HepG2 (cell line): ENCODE data around the gene C5orf34. TPM values are rescaled to one million over a fixed set of nuclear protein-coding genes. Genes with fewer than 3 reads are reported as not detected.

ENCODE experiments used
- HIVEP1 ChIP-seq: sonication (generic); formaldehyde crosslinking; IDR thresholded peaks from 2 replicates; pipeline ENCODE4 v1.4.0; 2020; ENCODE audit warnings: mild to moderate bottlenecking, missing genetic modification reagents
- JARID2 ChIP-seq: sonication (generic); formaldehyde crosslinking; IDR thresholded peaks from 2 replicates; pipeline ENCODE4 v1.8.1; 2023; ENCODE audit warnings: missing genetic modification reagents, inconsistent platforms; ENCODE audit not compliant: insufficient replicate concordance
- NFYC ChIP-seq: IDR thresholded peaks from 2 replicates; pipeline ENCODE4 v1.6.1; 2016; ENCODE audit warnings: missing genetic modification reagents, missing compliant biosample characterization
- NR3C1 ChIP-seq: sonication (generic); formaldehyde crosslinking; IDR thresholded peaks from 2 replicates; pipeline ENCODE4 v1.4.0; 2020; ENCODE audit warnings: missing genetic modification reagents
- RFXAP ChIP-seq: sonication (generic); formaldehyde crosslinking; IDR thresholded peaks from 2 replicates; pipeline ENCODE4 v1.4.0; 2020; ENCODE audit warnings: missing genetic modification reagents, borderline replicate concordance
- SCMH1 ChIP-seq: sonication (generic); formaldehyde crosslinking; IDR thresholded peaks from 2 replicates; pipeline ENCODE4 v1.9.0; 2021; ENCODE audit warnings: missing genetic modification reagents, mild to moderate bottlenecking, borderline replicate concordance
- SMAD3 ChIP-seq: sonication (generic); formaldehyde crosslinking; IDR thresholded peaks from 2 replicates; pipeline ENCODE4 v1.4.0; 2020; ENCODE audit warnings: missing genetic modification reagents
- SMAD9 ChIP-seq: sonication (generic); formaldehyde crosslinking; IDR thresholded peaks from 2 replicates; pipeline ENCODE4 v1.5.1; 2020; ENCODE audit warnings: mild to moderate bottlenecking, missing genetic modification reagents
- SRSF1 ChIP-seq: fragments of 200-400 bp; formaldehyde crosslinking; optimal IDR thresholded peaks from 2 replicates; pipeline ENCODE3; 2017; ENCODE audit warnings: mild to moderate bottlenecking, low read depth, low read length, moderate library complexity
- SSRP1 ChIP-seq: IDR thresholded peaks from 2 replicates; pipeline ENCODE4 v1.6.1; 2016; ENCODE audit warnings: control low read depth
- ZNF234 ChIP-seq: sonication (generic); formaldehyde crosslinking; conservative IDR thresholded peaks from 2 replicates; pipeline ENCODE4 v1.5.1; 2020; ENCODE audit warnings: mild to moderate bottlenecking, missing genetic modification reagents
- ZNF333 ChIP-seq: sonication (generic); formaldehyde crosslinking; IDR thresholded peaks from 2 replicates; pipeline ENCODE4 v1.4.0; 2020; ENCODE audit warnings: mild to moderate bottlenecking, missing genetic modification reagents, borderline replicate concordance
- ZNF614 ChIP-seq: IDR thresholded peaks from 2 replicates; pipeline ENCODE4 v1.6.1; 2018; ENCODE audit warnings: missing biosample characterization, missing genetic modification reagents, inconsistent platforms, borderline replicate concordance
- ZNF670 ChIP-seq: sonication (generic); formaldehyde crosslinking; IDR thresholded peaks from 2 replicates; pipeline ENCODE4 v1.8.0; 2022; ENCODE audit warnings: mild to moderate bottlenecking, missing genetic modification reagents, borderline replicate concordance
- ZNF737 ChIP-seq: sonication (generic); formaldehyde crosslinking; IDR thresholded peaks from 2 replicates; pipeline ENCODE4 v1.5.0; 2020; ENCODE audit warnings: missing genetic modification reagents, mild to moderate bottlenecking, borderline replicate concordance
- polyA plus RNA-seq, 8 experiments: library from polyadenylated mRNA; depleted of rRNA in 3 of 8; stranded (reverse) in 7 of 8; unstranded in 1 of 8; fragments of >200 nt; fragmentation: Illumina TruSeq in 4 of 8; extraction: Trizol in 4 of 8; gene quantifications; 2 replicates each; pipeline versions ENCODE4 v1.2.1 to v1.2.3, GENCODE V29; 2011 to 2016; ENCODE audit warnings: low read depth in 4 of 8, missing spikeins in 1 of 8, mixed read lengths in 1 of 8; ENCODE audit not compliant: insufficient read depth in 1 of 8
- total RNA-seq, 5 experiments: library from RNA; depleted of rRNA; stranded (reverse); fragments of >200 nt; fragmentation: Illumina TruSeq; extraction: Trizol; gene quantifications; 2 replicates each; pipeline ENCODE4 v1.2.3, GENCODE V29; 2016; ENCODE audit warnings: low read depth in 1 of 5
- TF ChIP-seq, protein P1 (sequence below): sonication (generic); formaldehyde crosslinking; IDR thresholded peaks from 2 replicates; pipeline ENCODE4 v1.4.0; 2020; ENCODE audit warnings: mild to moderate bottlenecking, missing genetic modification reagents
- TF ChIP-seq, protein P2 (sequence below): IDR thresholded peaks from 2 replicates; pipeline ENCODE4 v1.6.1; 2016; ENCODE audit warnings: missing genetic modification reagents, missing compliant biosample characterization
- TF ChIP-seq, protein P3 (sequence below): sonication (generic); formaldehyde crosslinking; IDR thresholded peaks from 2 replicates; pipeline ENCODE4 v1.4.0; 2020; ENCODE audit warnings: missing genetic modification reagents

C5orf34 gene
- total and polyA plus RNA-seq, 2 of the 13 experiments (the other 11 are each of a cell fraction or from before 2014, with no cell fraction given) = 3.2 to 6.4 TPM

DNA sequence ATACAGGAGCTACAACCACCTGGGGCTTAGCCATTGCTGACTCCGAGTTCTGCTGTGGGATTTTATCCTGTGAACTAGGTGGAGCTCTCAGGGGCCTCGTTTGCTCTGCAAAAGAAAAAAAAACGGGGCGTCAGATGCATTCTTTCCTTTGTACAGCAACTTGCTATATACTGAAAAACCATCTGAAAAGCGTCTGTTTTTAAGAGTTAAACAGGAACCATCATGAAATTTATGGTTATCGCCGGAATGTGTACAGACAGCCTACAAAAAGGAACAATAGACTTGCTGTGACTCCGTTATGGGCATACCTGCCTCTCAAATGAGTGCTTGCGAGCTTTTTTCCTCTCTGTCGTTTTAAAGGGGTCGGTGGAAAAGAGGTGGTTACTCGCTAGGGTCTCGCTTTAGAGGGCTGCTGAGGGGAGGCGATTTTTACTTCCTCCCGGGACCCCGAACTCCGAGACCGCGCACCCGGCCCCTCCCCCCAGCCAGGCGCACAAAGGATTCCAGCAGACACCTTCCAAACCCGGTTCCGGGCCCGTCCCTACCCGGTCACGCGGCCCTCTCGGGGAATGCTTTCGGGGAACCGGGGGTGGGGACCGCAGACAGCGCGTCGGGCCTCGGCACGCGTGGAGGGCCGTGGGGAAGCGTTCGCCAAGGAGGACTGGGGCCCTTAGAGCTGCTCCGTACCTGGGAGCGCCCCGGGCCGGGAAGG lies 41.1 kb upstream of the C5orf34 start (continued):
- TF ChIP-seq, protein P1, sequence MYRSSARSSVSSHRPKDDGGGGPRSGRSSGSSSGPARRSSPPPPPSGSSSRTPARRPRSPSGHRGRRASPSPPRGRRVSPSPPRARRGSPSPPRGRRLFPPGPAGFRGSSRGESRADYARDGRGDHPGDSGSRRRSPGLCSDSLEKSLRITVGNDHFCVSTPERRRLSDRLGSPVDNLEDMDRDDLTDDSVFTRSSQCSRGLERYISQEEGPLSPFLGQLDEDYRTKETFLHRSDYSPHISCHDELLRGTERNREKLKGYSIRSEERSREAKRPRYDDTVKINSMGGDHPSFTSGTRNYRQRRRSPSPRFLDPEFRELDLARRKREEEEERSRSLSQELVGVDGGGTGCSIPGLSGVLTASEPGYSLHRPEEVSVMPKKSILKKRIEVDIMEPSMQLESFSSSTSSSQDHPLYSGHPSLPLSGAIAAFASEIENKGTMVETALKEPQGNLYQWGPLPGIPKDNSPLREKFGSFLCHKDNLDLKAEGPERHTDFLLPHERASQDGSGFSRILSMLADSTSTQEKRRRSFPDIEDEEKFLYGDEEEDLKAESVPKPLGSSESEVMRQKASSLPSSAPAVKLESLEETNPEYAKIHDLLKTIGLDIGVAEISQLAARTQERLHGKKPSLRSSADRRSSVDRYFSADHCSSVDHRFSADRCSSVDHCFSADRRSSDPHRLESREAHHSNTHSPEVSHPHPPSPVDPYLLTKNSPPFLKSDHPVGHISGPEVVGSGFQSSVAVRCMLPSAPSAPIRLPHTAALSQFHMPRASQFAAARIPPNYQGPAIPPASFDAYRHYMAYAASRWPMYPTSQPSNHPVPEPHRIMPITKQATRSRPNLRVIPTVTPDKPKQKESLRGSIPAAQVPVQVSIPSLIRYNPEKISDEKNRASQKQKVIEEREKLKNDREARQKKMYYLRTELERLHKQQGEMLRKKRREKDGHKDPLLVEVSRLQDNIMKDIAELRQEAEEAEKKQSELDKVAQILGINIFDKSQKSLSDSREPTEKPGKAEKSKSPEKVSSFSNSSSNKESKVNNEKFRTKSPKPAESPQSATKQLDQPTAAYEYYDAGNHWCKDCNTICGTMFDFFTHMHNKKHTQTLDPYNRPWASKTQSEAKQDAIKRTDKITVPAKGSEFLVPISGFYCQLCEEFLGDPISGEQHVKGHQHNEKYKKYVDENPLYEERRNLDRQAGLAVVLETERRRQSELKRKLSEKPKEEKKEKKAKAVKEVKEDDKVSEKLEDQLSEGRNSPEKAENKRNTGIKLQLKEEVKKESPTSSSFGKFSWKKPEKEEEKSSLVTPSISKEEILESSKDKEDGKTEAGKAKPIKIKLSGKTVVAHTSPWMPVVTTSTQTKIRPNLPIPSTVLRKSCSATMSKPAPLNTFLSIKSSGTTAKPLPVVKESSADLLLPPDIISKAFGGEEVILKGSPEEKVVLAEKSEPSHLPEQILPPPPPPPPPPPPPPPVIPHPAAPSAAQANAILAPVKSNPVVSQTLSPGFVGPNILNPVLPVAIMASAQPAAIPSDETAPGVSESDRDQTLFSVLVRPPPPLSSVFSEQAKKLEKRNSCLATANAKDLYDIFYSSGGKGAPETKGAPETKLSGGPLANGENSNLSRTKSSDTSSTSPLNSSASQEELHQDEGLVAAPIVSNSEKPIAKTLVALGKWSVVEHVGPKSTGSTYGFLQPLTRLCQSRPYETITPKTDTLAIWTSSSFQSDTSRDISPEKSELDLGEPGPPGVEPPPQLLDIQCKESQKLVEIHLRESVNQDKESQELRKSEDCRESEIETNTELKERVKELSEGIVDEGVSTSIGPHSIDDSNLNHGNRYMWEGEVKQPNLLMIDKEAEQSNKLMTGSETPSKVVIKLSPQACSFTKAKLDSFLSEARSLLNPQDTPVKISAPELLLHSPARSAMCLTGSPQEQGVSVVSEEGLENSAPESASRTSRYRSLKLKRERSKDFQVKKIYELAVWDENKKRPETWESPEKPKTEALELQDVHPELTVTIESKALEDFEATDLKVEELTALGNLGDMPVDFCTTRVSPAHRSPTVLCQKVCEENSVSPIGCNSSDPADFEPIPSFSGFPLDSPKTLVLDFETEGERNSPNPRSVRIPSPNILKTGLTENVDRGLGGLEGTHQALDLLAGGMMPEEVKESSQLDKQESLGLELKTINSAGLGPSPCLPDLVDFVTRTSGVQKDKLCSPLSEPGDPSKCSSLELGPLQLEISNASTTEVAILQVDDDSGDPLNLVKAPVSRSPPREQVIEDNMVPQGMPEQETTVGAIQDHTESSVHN = no peak
- TF ChIP-seq JARID2 (CRISPR knock-in tag) (no peak), ZNF670 (CRISPR knock-in tag) (no peak), SRSF1 (no peak), HIVEP1 (CRISPR knock-in tag) (peak; percentile 74), NR3C1 (CRISPR knock-in tag) (no peak), SMAD9 (CRISPR knock-in tag) (no peak), ZNF737 (CRISPR knock-in tag) (no peak), SSRP1 (no peak), ZNF333 (CRISPR knock-in tag) (no peak), NFYC (CRISPR knock-in tag) (no peak), SMAD3 (CRISPR knock-in tag) (no peak), SCMH1 (no peak), ZNF234 (CRISPR knock-in tag) (no peak; the same call in 1 of the 2 replicates), RFXAP (CRISPR knock-in tag) (no peak), ZNF614 (CRISPR knock-in tag) (no peak)
- TF ChIP-seq, protein P2, sequence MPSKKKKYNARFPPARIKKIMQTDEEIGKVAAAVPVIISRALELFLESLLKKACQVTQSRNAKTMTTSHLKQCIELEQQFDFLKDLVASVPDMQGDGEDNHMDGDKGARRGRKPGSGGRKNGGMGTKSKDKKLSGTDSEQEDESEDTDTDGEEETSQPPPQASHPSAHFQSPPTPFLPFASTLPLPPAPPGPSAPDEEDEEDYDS (CRISPR knock-in tag) = no peak
- TF ChIP-seq, protein P3, sequence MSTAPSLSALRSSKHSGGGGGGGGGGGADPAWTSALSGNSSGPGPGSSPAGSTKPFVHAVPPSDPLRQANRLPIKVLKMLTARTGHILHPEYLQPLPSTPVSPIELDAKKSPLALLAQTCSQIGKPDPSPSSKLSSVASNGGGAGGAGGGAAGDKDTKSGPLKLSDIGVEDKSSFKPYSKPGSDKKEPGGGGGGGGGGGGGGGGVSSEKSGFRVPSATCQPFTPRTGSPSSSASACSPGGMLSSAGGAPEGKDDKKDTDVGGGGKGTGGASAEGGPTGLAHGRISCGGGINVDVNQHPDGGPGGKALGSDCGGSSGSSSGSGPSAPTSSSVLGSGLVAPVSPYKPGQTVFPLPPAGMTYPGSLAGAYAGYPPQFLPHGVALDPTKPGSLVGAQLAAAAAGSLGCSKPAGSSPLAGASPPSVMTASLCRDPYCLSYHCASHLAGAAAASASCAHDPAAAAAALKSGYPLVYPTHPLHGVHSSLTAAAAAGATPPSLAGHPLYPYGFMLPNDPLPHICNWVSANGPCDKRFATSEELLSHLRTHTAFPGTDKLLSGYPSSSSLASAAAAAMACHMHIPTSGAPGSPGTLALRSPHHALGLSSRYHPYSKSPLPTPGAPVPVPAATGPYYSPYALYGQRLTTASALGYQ (CRISPR knock-in tag) = no peak
